ENCODE data around the gene RIPOR2.

DNA sequence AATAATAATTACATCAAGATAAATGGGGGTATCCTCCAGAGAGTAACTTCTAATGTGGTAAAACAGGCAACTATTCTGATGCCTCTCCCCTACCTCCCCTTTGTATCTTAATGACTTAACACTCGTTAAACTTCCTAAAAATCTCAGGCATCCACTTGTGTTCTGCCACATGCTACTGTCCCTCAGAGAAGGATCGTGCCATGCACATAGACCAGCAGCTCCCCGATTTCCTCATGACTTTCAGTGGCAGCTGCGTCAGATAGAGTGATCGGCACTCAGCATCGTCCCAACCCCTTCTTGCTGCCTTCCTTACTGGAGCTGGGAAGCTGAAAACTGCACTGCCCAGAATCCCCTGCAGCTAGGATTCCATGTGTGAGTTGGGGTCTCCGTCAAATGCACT is 32.1 kb downstream of the RIPOR2 start:
- TF ChIP-seq EZH2 (IDR thresholded peaks at IDR 0.05; ENCODE audit: insufficient read depth, poor library complexity, severe bottlenecking) (no peak), EZH2phosphoT487 (IDR thresholded peaks at IDR 0.05; ENCODE audit: insufficient read depth, low read depth) (no peak)

Measured in GM23248 (cell line).